GM12878 (cell line): Measurements from ENCODE around the gene NAV2. TPM values are rescaled to one million over a fixed set of nuclear protein-coding genes. Genes with fewer than 3 reads are reported as not detected.

Experiments
- ATAC-seq: fragments of 200-7000 bp; cut with Tn5 transposase; 3 replicates; pipeline ENCODE4 v1.9.1; 2020; ENCODE audit warnings: mild to moderate bottlenecking, moderate library complexity
- BruUV-seq: library from RNA; stranded (reverse); fragments of 400-500 nt; replicated peaks from 2 replicates; lab custom pipeline; 2021; lab: Mats Ljungman, UMichigan
- CTCF ChIA-PET: fragments of 300-600 bp; sonication (Branson Sonifier 250); formaldehyde crosslinking; extraction: SDS; loops from one replicate; lab custom pipeline; 2021; ENCODE audit warnings: inconsistent platforms; lab: Yijun Ruan, JAX
- POLR2A ChIA-PET: fragments of 350-600 bp; formaldehyde crosslinking; extraction: SDS; loops from one replicate; lab custom pipeline; 2021; ENCODE audit warnings: inconsistent platforms; lab: Charles Lee
- RAD21 ChIA-PET: fragments of 300-600 bp; sonication (Branson Sonifier 250); formaldehyde crosslinking; loops from one replicate; lab custom pipeline; 2023; ENCODE audit warnings: antibody characterized with exemption; ENCODE audit not compliant: unreplicated experiment; lab: Charles Lee
- SMC1A ChIA-PET: fragments of 300-600 bp; sonication (Branson Sonifier 250); formaldehyde crosslinking; loops from one replicate; lab custom pipeline; 2023; ENCODE audit not compliant: unreplicated experiment, uncharacterized antibody; lab: Charles Lee
- DNase-seq: peaks from one replicate; pipeline ENCODE4 v3.0.0-alpha.2; 2011; ENCODE audit warnings: low read depth, low spot score
- FAIRE-seq: peaks from 3 replicates; lab custom pipeline; 2011; peaks lifted over from hg19 to GRCh38; lab: Jason Lieb, UNC
- H2AFZ ChIP-seq: 2 replicates; pipeline ENCODE4 v1.6.0; 2011; ENCODE audit warnings: low read depth, low read length, control low read depth; ENCODE audit not compliant: control insufficient read depth
- H3K27ac ChIP-seq: 2 replicates; pipeline ENCODE4 v1.5.1; 2011; ENCODE audit warnings: control low read depth; ENCODE audit not compliant: control insufficient read depth, insufficient read depth
- H3K27me3 ChIP-seq, 2 experiments: replicated peaks in 1 of 2; 2 replicates each; pipeline versions ENCODE4 v1.6.0 to v1.6.1; 2011; ENCODE audit warnings: low read length in 1 of 2; ENCODE audit not compliant: control insufficient read depth in 2 of 2, insufficient read depth in 2 of 2
- H3K36me3 ChIP-seq, 2 experiments: 2 replicates each; pipeline ENCODE4 v1.5.1; 2011; ENCODE audit warnings: low read length in 1 of 2; ENCODE audit not compliant: control insufficient read depth in 2 of 2, insufficient read depth in 2 of 2
- H3K4me1 ChIP-seq: 2 replicates; pipeline ENCODE4 v1.6.1; 2011; ENCODE audit warnings: mild to moderate bottlenecking, low read length, moderate library complexity, mixed read lengths; ENCODE audit not compliant: control insufficient read depth, insufficient read depth
- H3K4me2 ChIP-seq: 2 replicates; pipeline ENCODE4 v1.6.0; 2011; ENCODE audit warnings: control low read depth; ENCODE audit not compliant: control insufficient read depth, insufficient read depth
- H3K4me3 ChIP-seq: fragments of 200-600 bp; sonication (generic); 2 replicates; pipeline ENCODE4 v1.5.1; 2016
- H3K79me2 ChIP-seq: 2 replicates; pipeline ENCODE4 v1.6.0; 2011; ENCODE audit warnings: low read length; ENCODE audit not compliant: control insufficient read depth, insufficient read depth
- H3K9ac ChIP-seq: 2 replicates; pipeline ENCODE4 v1.8.0; 2011; ENCODE audit warnings: low read length, control low read depth, mixed read lengths; ENCODE audit not compliant: control insufficient read depth, insufficient read depth
- H3K9me3 ChIP-seq: replicated peaks from 3 replicates; pipeline ENCODE4 v1.5.1; 2011; ENCODE audit warnings: mild to moderate bottlenecking, low read length; ENCODE audit not compliant: control insufficient read depth, insufficient read depth
- H4K20me1 ChIP-seq: 2 replicates; pipeline ENCODE4 v1.6.0; 2011; ENCODE audit not compliant: control insufficient read depth, insufficient read depth
- ASH2L ChIP-seq: fragments of 300-600, 200-600 bp; sonication (generic); IDR thresholded peaks from 2 replicates; pipeline ENCODE4 v1.6.1; 2017; ENCODE audit warnings: low read depth, mild to moderate bottlenecking, borderline replicate concordance
- ATF7 ChIP-seq: fragments of 450-650 bp; IDR thresholded peaks from 2 replicates; pipeline ENCODE4 v1.6.1; 2016; ENCODE audit warnings: low read depth, mild to moderate bottlenecking
- BMI1 ChIP-seq: fragments of 450-650 bp; IDR thresholded peaks from 2 replicates; pipeline ENCODE4 v1.6.1; 2016; ENCODE audit warnings: mild to moderate bottlenecking, moderate library complexity, borderline replicate concordance
- EGR1 ChIP-seq, 2 experiments: IDR thresholded peaks; 1 replicate in 1 of 2; 2 replicates in 1 of 2; pipeline ENCODE4 v1.6.1; 2011 to 2012; ENCODE audit warnings: low read depth in 2 of 2, low read length in 2 of 2, borderline replicate concordance in 1 of 2, mild to moderate bottlenecking in 1 of 2, moderate library complexity in 1 of 2
- FOXK2 ChIP-seq: fragments of 450-650 bp; IDR thresholded peaks from 2 replicates; pipeline ENCODE4 v1.6.1; 2017; ENCODE audit warnings: mild to moderate bottlenecking, moderate library complexity
- LARP7 ChIP-seq: fragments of 450-650 bp; IDR thresholded peaks from 2 replicates; pipeline ENCODE4 v1.6.1; 2017; ENCODE audit warnings: mild to moderate bottlenecking
- MYC ChIP-seq: IDR thresholded peaks from 2 replicates; pipeline ENCODE4 v1.6.1; 2011; ENCODE audit warnings: mild to moderate bottlenecking, low read length, moderate library complexity, inconsistent platforms; ENCODE audit not compliant: insufficient read depth, insufficient replicate concordance, insufficient read length, severe bottlenecking
- NBN ChIP-seq: fragments of 450-650 bp; IDR thresholded peaks from 2 replicates; pipeline ENCODE4 v1.6.1; 2016
- PAX5 ChIP-seq: IDR thresholded peaks from 2 replicates; pipeline ENCODE4 v1.6.1; 2011; ENCODE audit warnings: low read depth, low read length, borderline replicate concordance
- POLR2A ChIP-seq: IDR thresholded peaks from 2 replicates; pipeline ENCODE4 v1.6.1; 2011; ENCODE audit warnings: low read depth, mild to moderate bottlenecking, low read length
- WGBS: methylation state at CpG from one replicate; pipeline ENCODE4 v1.1.6; 2016; ENCODE audit warnings: low lambda C conversion rate; ENCODE audit not compliant: insufficient replicate concordance, insufficient coverage; ENCODE audit errors: missing lambda C conversion rate; 5-methylcytosine and 5-hydroxymethylcytosine counted together
- in situ Hi-C: fragments of 300-500 bp; cut with MboI; formaldehyde crosslinking; loops from 9 replicates; pipeline ENCODE4 v1.14.3; 2018; ENCODE audit warnings: mixed read lengths
- intact Hi-C: fragments of 100-400 bp; cut with micrococcal nuclease; formaldehyde crosslinking; loops from one replicate; pipeline ENCODE4 v1.14.2; 2022; ENCODE audit not compliant: unreplicated experiment
- polyA plus RNA-seq, 11 experiments: library from polyadenylated mRNA; depleted of rRNA in 4 of 11; unstranded in 6 of 11; stranded (reverse) in 5 of 11; fragments of >200 nt; fragmentation: Nextera tagmentation in 4 of 11; fragmentation: Illumina TruSeq in 1 of 11; extraction: Ambion mirVana in 4 of 11; extraction: Trizol in 1 of 11; gene quantifications; 1 replicate in 1 of 11; 2 replicates in 10 of 11; pipeline versions ENCODE4 v1.2.1 to v1.2.3, GENCODE V29; 2011 to 2016; ENCODE audit warnings: inconsistent platforms in 2 of 11, missing spikeins in 2 of 11, low read depth in 1 of 11
- total RNA-seq, 4 experiments: library from RNA; depleted of rRNA in 3 of 4; stranded (reverse); fragments of >200 nt in 3 of 4; fragmentation: Illumina TruSeq in 1 of 4; extraction: Trizol in 1 of 4; gene quantifications; 2 replicates each; pipeline versions ENCODE4 v1.2.1 to v1.2.3, GENCODE V29; 2013 to 2021
- TF ChIP-seq, protein P1 (sequence below): fragments of 450-650 bp; IDR thresholded peaks from 2 replicates; pipeline ENCODE4 v1.6.1; 2016; ENCODE audit warnings: mild to moderate bottlenecking
- TF ChIP-seq, protein P2 (sequence below): fragments of 450-650 bp; IDR thresholded peaks from 2 replicates; pipeline ENCODE4 v1.6.1; 2017; ENCODE audit warnings: low read depth, mild to moderate bottlenecking, moderate library complexity
- TF ChIP-seq, protein P3 (sequence below): IDR thresholded peaks from 2 replicates; pipeline ENCODE4 v1.6.1; 2012; ENCODE audit warnings: low read length, inconsistent platforms

The NAV2 gene
- total and polyA plus RNA-seq, 10 of the 15 experiments (the other 5 are each of a cell fraction or from before 2014, with no cell fraction given), result 0.35 to 6.1 (median 1.1) TPM

DNA sequence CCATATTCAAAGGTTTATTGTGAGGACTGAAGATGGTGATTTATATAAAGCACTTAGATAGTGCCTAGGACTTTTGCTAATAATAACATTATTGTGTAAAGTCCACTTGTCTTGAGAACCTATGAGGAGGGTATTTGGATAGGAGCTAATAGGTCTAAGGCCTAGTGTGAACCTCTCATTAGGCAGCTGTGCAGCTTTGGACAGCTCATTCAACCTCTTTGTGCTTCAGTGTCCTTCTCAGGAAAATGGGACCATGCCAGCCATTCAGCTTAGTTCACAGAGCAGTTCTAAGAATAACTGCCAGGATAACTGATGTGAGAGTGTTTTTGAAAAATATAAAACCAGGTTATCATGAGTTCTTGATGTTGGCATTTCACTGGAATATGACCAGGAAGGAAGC lies 56.2 kb downstream of the NAV2 start:
- no peak for ATAC-seq
- in situ Hi-C loops (no loop called here), intact Hi-C loops (no loop called here)
- TF ChIP-seq FOXK2, result no peak
- ChIA-PET SMC1A (interaction anchor here (0.7 to 1.5 kb wide), 3 partner anchors 10 to 201 kb away, joined by 3 to 5 read pairs (median 3); no protein-coding TSS in a partner anchor), CTCF (interaction anchor here (1.3 kb wide), 1 partner anchor 20 kb away, joined by 3 read pairs; no protein-coding TSS in a partner anchor), RAD21 (interaction anchor here (1.5 kb wide), 1 partner anchor 9 kb away, joined by 4 read pairs; no protein-coding TSS in a partner anchor), POLR2A (no interaction called here)
- Histone ChIP-seq H4K20me1 (no peaks in the 10 kb centered on the region; the same call in 1 of the 2 replicates), H3K27ac (no peak overlapping the region), H3K9ac (no peak overlapping the region), H3K27me3 (peaks cover 0 to 7% of the 10 kb centered on the region in 2 experiments; a peak in 3 of 4 replicates), H3K36me3 (no peaks in the 10 kb centered on the region), H3K4me3 (no peak overlapping the region), H2AFZ (no peak overlapping the region), H3K4me1 (peaks cover 9% of the 10 kb centered on the region; the same call in 1 of the 2 replicates), H3K9me3 (no peaks in the 10 kb centered on the region), H3K79me2 (no peaks in the 10 kb centered on the region), H3K4me2 (no peak overlapping the region)
- BruUV-seq, result no TSS peak
- FAIRE-seq, result no peak
- DNase-seq, result no peak

DNA sequence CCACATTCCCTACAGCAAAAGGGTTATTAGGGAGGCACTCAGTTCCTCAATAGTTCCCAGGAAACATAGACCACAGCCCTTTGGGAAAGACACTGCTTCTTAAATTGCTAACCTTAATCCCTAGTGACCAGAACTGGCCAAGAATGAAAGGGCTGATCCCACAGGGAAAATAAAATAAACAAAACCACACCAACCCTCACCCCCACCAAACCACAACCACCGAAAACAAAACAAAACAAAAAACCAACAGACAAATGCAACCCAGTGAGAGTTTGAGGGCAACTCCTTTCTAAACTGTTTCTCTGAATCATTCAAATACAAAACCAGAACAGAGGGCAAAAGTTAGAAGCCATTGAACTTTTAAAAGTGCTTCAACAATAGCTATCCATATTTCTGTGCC lies 57.2 kb downstream of the NAV2 start:
- peak; percentile 27 for FAIRE-seq
- WGBS, result 0% methylated on average over 1 of the region's 1 CpG
- Histone ChIP-seq H2AFZ (no peak overlapping the region), H3K4me2 (no peak overlapping the region), H3K9ac (no peak overlapping the region), H3K27me3 (peaks cover 0 to 7% of the 10 kb centered on the region in 2 experiments; a peak in 3 of 4 replicates), H3K27ac (no peak overlapping the region), H3K36me3 (no peaks in the 10 kb centered on the region), H4K20me1 (no peaks in the 10 kb centered on the region), H3K4me3 (no peak overlapping the region), H3K79me2 (no peaks in the 10 kb centered on the region), H3K9me3 (no peaks in the 10 kb centered on the region), H3K4me1 (peaks cover 9% of the 10 kb centered on the region; the same call in 1 of the 2 replicates)
- in situ Hi-C loops (no loop called here), intact Hi-C loops (no loop called here)
- DNase-seq, result no peak
- ChIA-PET RAD21 (interaction anchor here (0.6 to 1.1 kb wide), 3 partner anchors 17 to 837 kb away, joined by 3 to 4 read pairs (median 3); no protein-coding TSS in a partner anchor), POLR2A (no interaction called here), CTCF (interaction anchor here (1.2 kb wide), 1 partner anchor 9 kb away, joined by 5 read pairs; no protein-coding TSS in a partner anchor), SMC1A (no interaction called here)
- no TSS peak for BruUV-seq
- peak; percentile 75 for ATAC-seq
- TF ChIP-seq, protein P1, sequence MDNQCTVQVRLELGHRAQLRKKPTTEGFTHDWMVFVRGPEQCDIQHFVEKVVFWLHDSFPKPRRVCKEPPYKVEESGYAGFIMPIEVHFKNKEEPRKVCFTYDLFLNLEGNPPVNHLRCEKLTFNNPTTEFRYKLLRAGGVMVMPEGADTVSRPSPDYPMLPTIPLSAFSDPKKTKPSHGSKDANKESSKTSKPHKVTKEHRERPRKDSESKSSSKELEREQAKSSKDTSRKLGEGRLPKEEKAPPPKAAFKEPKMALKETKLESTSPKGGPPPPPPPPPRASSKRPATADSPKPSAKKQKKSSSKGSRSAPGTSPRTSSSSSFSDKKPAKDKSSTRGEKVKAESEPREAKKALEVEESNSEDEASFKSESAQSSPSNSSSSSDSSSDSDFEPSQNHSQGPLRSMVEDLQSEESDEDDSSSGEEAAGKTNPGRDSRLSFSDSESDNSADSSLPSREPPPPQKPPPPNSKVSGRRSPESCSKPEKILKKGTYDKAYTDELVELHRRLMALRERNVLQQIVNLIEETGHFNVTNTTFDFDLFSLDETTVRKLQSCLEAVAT, result peak; percentile 87
- TF ChIP-seq EGR1 (IDR thresholded peaks at IDR 0.05; ENCODE audit: borderline replicate concordance in 1 of 2, low read depth in 2 of 2, low read length in 2 of 2), result no peak
- no peak for TF ChIP-seq ASH2L
- TF ChIP-seq POLR2A, result no peak
- TF ChIP-seq LARP7, result no peak
- 0 out of 2 replicates have a peak, but pooled peaks have one; percentile 34 for TF ChIP-seq PAX5
- TF ChIP-seq NBN, result peak; percentile 70; the same call in 1 of the 2 replicates
- no peak for TF ChIP-seq MYC
- TF ChIP-seq, protein P2, sequence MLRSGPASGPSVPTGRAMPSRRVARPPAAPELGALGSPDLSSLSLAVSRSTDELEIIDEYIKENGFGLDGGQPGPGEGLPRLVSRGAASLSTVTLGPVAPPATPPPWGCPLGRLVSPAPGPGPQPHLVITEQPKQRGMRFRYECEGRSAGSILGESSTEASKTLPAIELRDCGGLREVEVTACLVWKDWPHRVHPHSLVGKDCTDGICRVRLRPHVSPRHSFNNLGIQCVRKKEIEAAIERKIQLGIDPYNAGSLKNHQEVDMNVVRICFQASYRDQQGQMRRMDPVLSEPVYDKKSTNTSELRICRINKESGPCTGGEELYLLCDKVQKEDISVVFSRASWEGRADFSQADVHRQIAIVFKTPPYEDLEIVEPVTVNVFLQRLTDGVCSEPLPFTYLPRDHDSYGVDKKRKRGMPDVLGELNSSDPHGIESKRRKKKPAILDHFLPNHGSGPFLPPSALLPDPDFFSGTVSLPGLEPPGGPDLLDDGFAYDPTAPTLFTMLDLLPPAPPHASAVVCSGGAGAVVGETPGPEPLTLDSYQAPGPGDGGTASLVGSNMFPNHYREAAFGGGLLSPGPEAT, result 0 out of 2 replicates have a peak, but pooled peaks have one; percentile 52
- 0 out of 2 replicates have a peak, but pooled peaks have one; percentile 29 for TF ChIP-seq ATF7
- TF ChIP-seq, protein P3, sequence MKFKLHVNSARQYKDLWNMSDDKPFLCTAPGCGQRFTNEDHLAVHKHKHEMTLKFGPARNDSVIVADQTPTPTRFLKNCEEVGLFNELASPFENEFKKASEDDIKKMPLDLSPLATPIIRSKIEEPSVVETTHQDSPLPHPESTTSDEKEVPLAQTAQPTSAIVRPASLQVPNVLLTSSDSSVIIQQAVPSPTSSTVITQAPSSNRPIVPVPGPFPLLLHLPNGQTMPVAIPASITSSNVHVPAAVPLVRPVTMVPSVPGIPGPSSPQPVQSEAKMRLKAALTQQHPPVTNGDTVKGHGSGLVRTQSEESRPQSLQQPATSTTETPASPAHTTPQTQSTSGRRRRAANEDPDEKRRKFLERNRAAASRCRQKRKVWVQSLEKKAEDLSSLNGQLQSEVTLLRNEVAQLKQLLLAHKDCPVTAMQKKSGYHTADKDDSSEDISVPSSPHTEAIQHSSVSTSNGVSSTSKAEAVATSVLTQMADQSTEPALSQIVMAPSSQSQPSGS, result no peak
- TF ChIP-seq BMI1, result 0 out of 2 replicates have a peak, but pooled peaks have one; percentile 38
